ENCODE results near the gene ARHGEF28. TPM values are rescaled to one million over a fixed set of nuclear protein-coding genes. Genes with fewer than 3 reads are reported as not detected.

The ARHGEF28 gene
- total RNA-seq, 1 donor from 2014 or later = 51.8 TPM

DNA sequence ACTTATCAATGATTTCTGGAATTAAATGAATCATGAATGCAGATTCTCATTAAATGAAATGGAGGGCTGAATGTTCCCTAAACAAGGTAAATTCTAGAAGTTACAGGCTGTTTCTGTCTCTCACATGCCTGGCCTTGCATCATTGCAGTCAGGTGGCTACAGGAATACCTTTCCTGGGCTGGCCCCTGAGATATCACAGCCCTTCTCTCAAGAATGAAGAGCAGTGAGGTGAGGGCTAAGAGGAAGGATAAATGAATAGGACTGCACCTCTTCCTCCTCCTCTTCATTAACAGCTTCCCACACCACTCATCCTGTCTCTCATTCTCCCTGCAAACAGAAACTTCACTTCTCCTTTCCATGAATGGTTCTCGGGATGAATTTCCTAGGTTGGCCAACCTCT, 22.5 kb downstream of the ARHGEF28 start:
- intact Hi-C loops (cut with DNase I) = no loop called here
- DNase-seq (ENCODE audit: low spot score) (no peak), ATAC-seq (no peak)

- no peak for ATAC-seq
- intact Hi-C loops (cut with DNase I) = no loop called here
Measured at GRCh38 chr5:73649926-73650325, 23.9 kb downstream of the ARHGEF28 start.

DNA sequence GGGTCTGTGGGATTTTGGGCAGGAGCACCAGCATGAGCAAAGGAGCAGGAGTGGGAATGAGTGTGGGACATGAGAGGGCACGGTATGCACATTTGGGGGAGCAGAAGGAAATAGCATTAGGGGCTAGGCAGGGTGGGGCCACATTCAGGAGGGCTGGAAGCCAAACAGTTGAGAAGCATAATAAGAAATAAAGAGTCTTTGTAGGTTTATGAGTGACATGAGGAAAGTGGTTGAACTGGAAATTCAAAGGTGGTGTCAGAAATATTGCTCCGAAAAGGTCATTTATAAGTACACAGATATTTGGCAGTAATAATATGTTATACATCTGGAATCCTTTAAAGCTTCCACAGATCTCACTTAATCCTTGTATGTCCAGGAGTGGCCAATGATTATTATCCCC, 26.4 kb downstream of the ARHGEF28 start:
- no peak for DNase-seq (ENCODE audit: low spot score)
- intact Hi-C loops (cut with DNase I) = no loop called here
- no peak for ATAC-seq

More at GRCh38 chr5:73649926-73650325, 23.9 kb downstream of the ARHGEF28 start:
- DNase-seq (ENCODE audit: low spot score) = no peak

DNA sequence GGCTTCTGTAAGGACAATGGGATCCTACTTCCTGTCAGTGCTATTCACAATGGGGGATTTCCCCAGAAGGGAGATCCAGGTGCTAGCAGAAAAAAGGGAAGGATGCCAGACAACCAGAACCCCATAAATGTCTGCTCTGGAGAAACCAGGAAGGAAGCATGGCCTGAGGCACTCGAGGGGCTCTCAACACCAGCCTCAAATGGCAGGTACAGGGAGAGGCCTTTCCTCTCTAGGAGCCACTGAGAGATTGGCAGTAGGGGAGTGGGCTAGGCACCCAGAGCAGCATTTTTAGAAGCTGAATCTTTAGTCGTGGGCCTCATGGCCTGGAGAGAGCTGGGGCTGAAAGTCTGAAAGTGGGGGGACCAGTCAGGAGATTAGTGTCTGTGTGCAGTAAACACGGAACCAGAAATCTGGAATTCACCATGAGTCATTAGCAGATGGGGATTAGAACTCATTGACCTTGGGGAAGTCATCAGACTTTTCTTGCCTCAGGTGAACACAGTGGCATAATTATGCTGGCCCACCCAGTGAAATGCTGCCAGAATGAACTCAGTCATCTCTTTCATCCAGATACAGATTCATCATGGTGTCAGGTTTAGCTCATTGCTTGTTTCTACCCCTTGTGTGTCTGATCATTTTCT, 28.3 kb downstream of the ARHGEF28 start:
- intact Hi-C loops (cut with DNase I) = no loop called here
- ATAC-seq (peak; percentile 6), DNase-seq (ENCODE audit: low spot score) (no peak)

GRCh38 chr5:73654819-73655318, 28.9 kb downstream of the ARHGEF28 start:
- DNase-seq (ENCODE audit: low spot score) (no peak), ATAC-seq (peak; percentile 73)
- intact Hi-C loops (cut with DNase I) = no loop called here

DNA sequence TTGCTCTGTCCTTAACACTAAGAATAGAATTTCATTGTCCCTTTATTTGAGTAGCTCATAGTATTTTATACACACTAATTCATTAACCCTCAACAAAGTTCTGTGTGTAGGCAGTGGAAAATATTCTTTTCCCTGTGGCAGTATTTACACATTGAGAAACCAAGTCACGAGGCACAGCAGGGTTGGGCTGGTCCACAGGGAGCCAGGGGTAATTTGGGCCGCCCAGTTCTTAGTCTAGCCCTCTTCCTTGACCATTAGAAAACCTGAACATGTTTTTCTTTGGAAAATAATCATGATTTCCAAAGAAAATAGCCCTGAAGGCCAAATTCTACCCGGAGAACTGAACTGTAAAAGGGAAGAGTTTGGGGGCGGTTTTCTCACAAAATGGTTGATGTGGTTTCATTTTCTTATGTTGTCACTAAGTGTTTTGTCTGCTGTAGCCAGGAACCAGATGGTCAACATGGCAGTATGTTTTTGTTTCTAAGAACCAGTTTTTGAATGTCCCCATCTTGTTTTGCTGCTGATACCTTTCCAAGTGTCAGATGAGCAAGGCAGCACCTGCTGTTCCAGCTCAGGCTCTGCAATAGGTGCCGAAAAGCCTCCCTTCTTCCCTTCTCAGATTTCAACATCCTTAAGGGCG, 29.6 kb downstream of the ARHGEF28 start:
- DNase-seq (ENCODE audit: low spot score) (peak; percentile 78), ATAC-seq (peak; percentile 94)
- intact Hi-C loops (cut with DNase I) = no loop called here

DNA sequence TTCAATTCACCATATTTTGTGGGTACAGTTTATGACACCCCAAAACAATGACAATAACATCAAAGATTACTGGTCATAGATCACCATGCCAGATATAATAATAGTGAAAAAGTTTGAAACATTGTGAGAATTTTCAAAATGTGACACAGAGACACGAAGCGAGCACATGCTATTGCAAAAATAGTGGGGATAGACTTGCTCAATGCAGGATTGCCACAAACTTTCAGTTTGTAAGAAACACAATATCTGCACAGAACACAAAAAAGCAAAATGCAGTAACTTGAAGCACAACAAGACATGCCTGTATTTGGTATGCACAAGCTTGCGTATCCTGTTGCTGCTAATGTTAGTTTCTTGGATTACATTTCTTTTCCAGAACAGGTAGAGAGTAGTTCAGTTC, 35.8 kb downstream of the ARHGEF28 start:
- ATAC-seq = no peak
- no peak for DNase-seq (ENCODE audit: low spot score)
- intact Hi-C loops (cut with DNase I) = no loop called here

DNA sequence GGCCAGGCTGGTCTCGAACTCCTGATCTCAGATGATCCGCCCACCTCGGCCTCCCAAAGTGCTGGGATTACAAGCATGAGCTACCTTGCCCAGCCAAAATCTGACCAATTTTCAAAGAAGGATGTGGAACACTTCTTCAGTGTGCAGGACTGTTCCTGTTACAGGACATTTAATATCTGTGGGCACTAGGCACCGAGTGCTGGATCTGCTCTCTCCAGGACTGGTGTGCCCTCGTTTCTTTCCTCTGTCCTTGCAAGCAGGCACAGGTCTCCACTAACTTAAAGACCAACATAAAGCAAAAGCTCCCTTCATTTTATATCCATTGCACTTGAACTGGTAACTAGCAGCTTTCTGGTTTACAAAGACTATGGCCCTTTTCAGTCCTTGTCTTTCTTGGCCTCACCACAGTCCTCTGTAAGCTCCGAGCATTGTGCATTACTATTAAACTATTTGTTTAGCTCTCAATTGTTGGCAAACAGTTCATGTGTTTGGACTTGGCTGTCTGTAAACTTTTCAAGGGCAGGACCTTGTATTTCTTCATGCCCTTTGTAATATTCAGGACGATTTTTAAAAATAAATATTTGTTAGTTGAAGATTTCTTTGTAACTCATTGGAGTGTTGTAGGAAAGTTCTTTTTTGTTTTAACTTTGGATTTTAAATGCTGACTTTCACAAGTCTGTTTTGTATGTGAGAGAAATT, 37.3 kb downstream of the ARHGEF28 start:
- ATAC-seq (peak; percentile 42), DNase-seq (ENCODE audit: low spot score) (no peak)
- intact Hi-C loops (cut with DNase I) = no loop called here

- DNase-seq (ENCODE audit: low spot score) (no peak), ATAC-seq (no peak)
- intact Hi-C loops (cut with DNase I) = no loop called here
Measured at GRCh38 chr5:73663860-73664240, 37.9 kb downstream of the ARHGEF28 start.

GRCh38 chr5:73664796-73665195, 38.8 kb downstream of the ARHGEF28 start:
- ATAC-seq (no peak), DNase-seq (ENCODE audit: low spot score) (no peak)
- intact Hi-C loops (cut with DNase I) = no loop called here

DNA sequence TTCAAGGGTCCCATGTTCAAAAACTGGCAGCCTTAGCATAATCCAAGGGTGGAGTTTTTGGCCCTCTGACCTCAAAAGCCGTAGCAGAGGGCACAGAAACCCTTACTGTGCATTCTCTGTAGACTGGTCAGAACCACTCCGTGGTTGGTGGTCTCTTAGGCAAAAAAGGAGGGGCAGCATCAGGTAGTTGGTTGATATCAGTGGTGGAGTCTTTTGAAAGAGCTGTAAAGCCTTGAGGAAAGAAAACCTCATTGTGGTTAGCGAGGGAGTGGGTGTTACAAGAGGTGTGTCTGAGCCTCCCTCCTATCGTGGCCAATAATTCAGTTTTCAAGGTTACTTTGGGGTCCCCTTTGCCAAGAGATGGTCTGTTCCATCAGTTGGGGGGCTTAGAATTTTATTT, 40.9 kb downstream of the ARHGEF28 start:
- ATAC-seq = no peak
- intact Hi-C loops (cut with DNase I) = no loop called here
- DNase-seq (ENCODE audit: low spot score) = no peak

DNA sequence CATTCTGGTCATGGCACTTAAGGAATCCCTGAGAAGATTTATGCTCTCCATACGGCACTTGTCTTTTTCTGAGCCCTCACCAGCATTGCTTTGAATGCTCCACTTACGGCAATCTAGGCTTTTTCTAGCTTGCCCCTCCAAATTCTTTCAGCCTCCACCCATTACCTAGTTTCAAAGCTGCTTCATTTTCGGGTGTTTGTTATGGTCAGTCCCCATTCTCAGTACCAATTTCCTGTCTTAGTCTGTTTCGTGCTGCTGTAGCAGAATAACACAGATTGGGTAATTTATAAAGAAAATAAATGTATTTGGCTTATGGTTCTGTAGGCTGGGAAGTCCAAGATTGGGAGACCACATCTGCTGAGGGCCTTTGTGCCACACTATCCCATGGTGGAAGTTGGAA, 42.0 kb downstream of the ARHGEF28 start:
- no peak for ATAC-seq
- intact Hi-C loops (cut with DNase I) = no loop called here
- no peak for DNase-seq (ENCODE audit: low spot score)

DNA sequence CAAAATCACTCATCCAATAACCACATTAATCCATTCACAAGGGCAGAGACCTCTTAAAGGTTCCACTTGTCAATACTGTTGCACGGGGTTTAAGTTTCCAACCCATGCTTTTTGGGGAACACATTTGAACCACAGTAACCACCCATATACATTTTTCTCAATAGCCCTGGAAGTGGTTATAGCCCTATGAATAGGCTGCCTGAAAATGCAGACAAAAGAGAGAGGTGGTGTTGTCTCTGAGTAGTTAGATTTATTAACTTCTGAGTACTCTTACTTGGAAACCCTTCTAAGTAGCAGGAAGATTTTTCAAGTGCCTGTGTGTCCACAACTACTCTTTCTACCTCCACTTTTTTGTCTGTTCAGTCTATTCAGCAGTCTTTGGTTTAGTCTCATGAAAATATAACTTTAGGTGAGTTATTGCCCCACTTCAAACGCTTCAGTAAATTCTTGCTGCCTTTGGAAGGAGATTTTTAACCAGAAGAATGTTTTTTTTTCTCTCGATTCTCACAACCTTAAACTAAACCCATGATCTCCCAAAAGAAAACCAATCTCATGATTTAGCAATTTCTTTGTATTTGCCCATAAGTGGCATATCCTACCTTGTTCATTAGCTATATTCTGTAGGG, 42.6 kb downstream of the ARHGEF28 start:
- ATAC-seq (no peak), DNase-seq (ENCODE audit: low spot score) (no peak)
- intact Hi-C loops (cut with DNase I) = no loop called here

- ATAC-seq = no peak
- intact Hi-C loops (cut with DNase I) = no loop called here
- DNase-seq (ENCODE audit: low spot score) = no peak
Measured at GRCh38 chr5:73670731-73671130, 44.7 kb downstream of the ARHGEF28 start.

DNA sequence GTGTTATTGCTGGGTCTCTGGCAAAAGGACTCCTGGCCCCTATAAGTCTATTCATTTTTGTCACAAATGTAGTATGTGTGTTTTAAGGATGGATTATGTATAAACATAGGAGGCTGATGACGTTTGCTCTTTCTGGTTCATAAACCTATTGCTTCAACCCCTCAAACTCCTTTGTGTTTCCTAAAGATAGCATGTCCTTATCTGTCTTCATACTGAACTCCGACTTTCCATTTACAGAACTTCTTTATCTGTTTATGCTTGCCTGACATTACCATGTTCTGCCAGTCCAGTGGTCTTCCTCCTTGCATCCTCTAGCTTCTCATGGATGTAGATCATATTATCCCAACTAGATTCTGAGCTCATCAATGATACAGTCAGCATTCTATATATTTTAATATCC, 46.1 kb downstream of the ARHGEF28 start:
- intact Hi-C loops (cut with DNase I) = no loop called here
- ATAC-seq (no peak), DNase-seq (ENCODE audit: low spot score) (no peak)

DNA sequence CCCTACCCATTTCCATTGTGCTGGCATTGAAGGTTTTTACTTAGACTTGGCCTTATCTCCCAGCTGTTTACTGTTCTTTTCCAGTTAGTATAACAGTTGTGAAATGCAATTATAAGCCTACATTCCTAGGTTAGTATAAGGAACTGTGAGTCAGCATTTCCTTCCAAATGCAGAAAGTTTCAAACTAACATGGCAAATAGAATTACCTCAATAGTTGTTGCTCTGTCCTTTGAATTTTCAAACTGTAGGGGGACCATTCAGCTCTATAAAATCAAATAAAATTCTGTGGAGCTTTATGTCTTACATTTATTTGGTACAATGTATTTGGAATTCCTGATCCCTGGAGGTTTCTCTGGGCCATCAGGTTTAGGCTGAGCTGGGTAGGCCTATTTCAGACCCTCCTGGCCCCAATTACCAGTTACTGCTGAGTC, 47.2 kb downstream of the ARHGEF28 start:
- intact Hi-C loops (cut with DNase I) = no loop called here
- no peak for DNase-seq (ENCODE audit: low spot score)
- ATAC-seq = no peak

DNA sequence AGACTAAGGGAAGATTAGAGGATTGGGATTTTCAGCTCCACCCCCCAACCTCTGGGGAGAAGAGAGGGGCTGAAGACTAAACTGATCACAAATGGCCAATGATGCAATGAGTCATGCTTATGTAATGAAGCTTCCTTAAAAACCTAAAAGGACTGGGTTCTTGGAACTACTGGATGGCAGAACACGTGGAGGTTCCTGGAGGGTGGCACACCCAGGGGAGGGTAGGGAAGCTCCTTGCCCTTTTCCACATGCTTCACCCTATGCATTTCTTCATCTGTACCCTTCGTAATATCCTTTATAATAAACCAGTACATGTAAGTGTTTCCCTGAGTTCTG, 48.6 kb downstream of the ARHGEF28 start:
- intact Hi-C loops (cut with DNase I) = no loop called here
- ATAC-seq (peak; percentile 56), DNase-seq (ENCODE audit: low spot score) (no peak)

DNA sequence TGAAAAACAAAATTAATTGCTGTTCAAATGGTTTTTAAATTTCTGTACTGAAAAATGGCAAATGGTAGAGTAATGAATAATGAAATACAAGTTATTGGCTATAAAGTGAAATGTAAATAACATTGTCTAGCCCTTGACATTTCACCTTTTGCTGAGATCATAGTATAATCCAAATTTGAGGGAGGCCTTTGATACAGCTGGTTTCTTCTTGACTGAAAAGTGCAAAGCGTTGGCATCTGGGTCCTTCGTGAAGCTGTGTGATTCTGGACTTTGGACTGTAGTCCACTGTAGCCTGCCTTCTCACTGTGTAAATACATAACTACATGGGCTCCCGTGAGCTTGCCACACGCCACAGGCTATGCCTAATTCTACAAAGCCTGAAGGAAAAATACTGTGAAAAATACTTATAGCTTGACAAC, 52.3 kb downstream of the ARHGEF28 start:
- intact Hi-C loops (cut with DNase I) = no loop called here
- DNase-seq (ENCODE audit: low spot score) (no peak), ATAC-seq (no peak)

GRCh38 chr5:73678807-73679206, 52.8 kb downstream of the ARHGEF28 start:
- ATAC-seq (no peak), DNase-seq (ENCODE audit: low spot score) (no peak)
- intact Hi-C loops (cut with DNase I) = no loop called here

- intact Hi-C loops (cut with DNase I) = no loop called here
- ATAC-seq (no peak), DNase-seq (ENCODE audit: low spot score) (no peak)
Measured at GRCh38 chr5:73682176-73682575, 56.2 kb downstream of the ARHGEF28 start.

All from sciatic nerve (tissue), 2 donors.